B cell (primary cell): ENCODE results near the gene GHR. TPM values are rescaled to one million over a fixed set of nuclear protein-coding genes. Genes with fewer than 3 reads are reported as not detected.

Experiments used
- ATAC-seq: fragments of 200-7000 bp; cut with Tn5 transposase; one replicate; pipeline ENCODE4 v1.10.0; 2021; ENCODE audit warnings: low read depth, mild to moderate bottlenecking, moderate number of reproducible peaks, moderate library complexity
- CTCF ChIA-PET: fragments of 350-600 bp; sonication (Branson Sonifier 250); formaldehyde crosslinking; loops from one replicate; lab custom pipeline; 2021; ENCODE audit warnings: antibody characterized with exemption, inconsistent platforms; lab: Charles Lee
- POLR2A ChIA-PET: fragments of 350-600 bp; sonication (Branson Sonifier 250); formaldehyde crosslinking; loops from one replicate; lab custom pipeline; 2021; ENCODE audit warnings: antibody characterized with exemption; lab: Charles Lee
- DNase-seq: peaks from one replicate; pipeline ENCODE4 v3.0.0; 2013
- H2AFZ ChIP-seq: 2 replicates; pipeline ENCODE4 v1.6.1; 2012; ENCODE audit warnings: mild to moderate bottlenecking, low read depth, low read length; ENCODE audit not compliant: insufficient read depth, poor library complexity, severe bottlenecking
- H3K27ac ChIP-seq, 2 donors: 1 replicate in 1 of 2; 2 replicates in 1 of 2; pipeline ENCODE4 v1.5.1; 2012 to 2013; ENCODE audit warnings: low read length in 2 of 2, mild to moderate bottlenecking in 2 of 2, moderate library complexity in 1 of 2
- H3K27me3 ChIP-seq, 4 experiments: fragments of 200-600 bp in 1 of 4; sonication (generic) in 1 of 4; replicated peaks in 1 of 4; 1 replicate in 2 of 4; 2 replicates in 2 of 4; pipeline versions ENCODE4 v1.6.1 to v1.7.0; 2013 to 2016; ENCODE audit warnings: low read length in 3 of 4, mild to moderate bottlenecking in 2 of 4, mixed read lengths in 1 of 4, moderate library complexity in 1 of 4; ENCODE audit not compliant: insufficient read depth in 4 of 4, control insufficient read depth in 3 of 4; ENCODE audit errors: control extremely low read depth in 1 of 4
- H3K36me3 ChIP-seq, 2 experiments: replicated peaks in 1 of 2; 1 replicate in 1 of 2; 2 replicates in 1 of 2; pipeline versions ENCODE4 v1.6.1 to v1.7.1; 2013; ENCODE audit warnings: low read length in 1 of 2; ENCODE audit not compliant: insufficient read depth in 2 of 2, control insufficient read depth in 1 of 2; ENCODE audit errors: control extremely low read depth in 1 of 2, extremely low read depth in 1 of 2
- H3K4me1 ChIP-seq, 2 donors: fragments of 200-600 bp in 1 of 2; sonication (generic) in 1 of 2; 1 replicate in 1 of 2; 2 replicates in 1 of 2; pipeline versions ENCODE4 v1.5.1 to v1.6.1; 2013 to 2017; ENCODE audit warnings: low read length in 2 of 2; ENCODE audit not compliant: control insufficient read depth in 2 of 2, insufficient read depth in 2 of 2
- H3K4me2 ChIP-seq: replicated peaks from 2 replicates; pipeline ENCODE3; 2012; ENCODE audit warnings: mild to moderate bottlenecking, low read depth, low read length; ENCODE audit not compliant: poor library complexity, severe bottlenecking
- H3K4me3 ChIP-seq, 5 experiments: fragments of 200-600 bp in 1 of 5; sonication (generic) in 1 of 5; 1 replicate in 3 of 5; 2 replicates in 2 of 5; pipeline versions ENCODE4 v1.5.1 to v1.7.0; 2011 to 2016; ENCODE audit warnings: low read length in 4 of 5, mild to moderate bottlenecking in 4 of 5, low read depth in 2 of 5, control low read depth in 1 of 5, moderate library complexity in 1 of 5; ENCODE audit not compliant: insufficient read depth in 1 of 5; ENCODE audit errors: control extremely low read depth in 1 of 5, extremely low read depth in 1 of 5
- H3K79me2 ChIP-seq: fragments of 200-600 bp; sonication (generic); one replicate; pipeline ENCODE4 v1.6.0; 2016; ENCODE audit warnings: low read length; ENCODE audit not compliant: control insufficient read depth, insufficient read depth
- H3K9ac ChIP-seq: fragments of 200-600 bp; sonication (generic); 2 replicates; pipeline ENCODE4 v1.6.1; 2017; ENCODE audit warnings: mild to moderate bottlenecking, low read length, moderate library complexity
- H3K9me3 ChIP-seq, 3 donors: one replicate each; pipeline versions ENCODE4 v1.6.1 to v1.7.1; 2013; ENCODE audit warnings: low read length in 2 of 3; ENCODE audit not compliant: control insufficient read depth in 2 of 3, insufficient read depth in 1 of 3; ENCODE audit errors: control extremely low read depth in 1 of 3
- H4K20me1 ChIP-seq: 2 replicates; pipeline ENCODE4 v1.6.0; 2012; ENCODE audit warnings: mild to moderate bottlenecking, low read length; ENCODE audit not compliant: insufficient read depth, control insufficient read depth, poor library complexity, severe bottlenecking
- H3K27ac Mint-ChIP-seq: one replicate; pipeline ENCODE4 v1.8.0; 2021; ENCODE audit warnings: mixed read lengths
- H3K27me3 Mint-ChIP-seq: one replicate; pipeline ENCODE4 v1.8.0; 2021; ENCODE audit warnings: mixed read lengths
- H3K4me1 Mint-ChIP-seq: one replicate; pipeline ENCODE4 v1.8.0; 2021; ENCODE audit warnings: mixed read lengths
- H3K4me3 Mint-ChIP-seq: one replicate; pipeline ENCODE4 v1.8.0; 2021; ENCODE audit warnings: mixed read lengths
- H3K9me3 Mint-ChIP-seq: one replicate; pipeline ENCODE4 v1.8.0; 2022; ENCODE audit warnings: mixed read lengths; ENCODE audit not compliant: insufficient read depth
- CTCF ChIP-seq: fragments of 200-600 bp; IDR thresholded peaks from one replicate; pipeline ENCODE4 v1.8.0; 2022; ENCODE audit warnings: antibody characterized with exemption, mild to moderate bottlenecking
- EZH2 ChIP-seq: IDR thresholded peaks from 2 replicates; pipeline ENCODE4 v1.6.1; 2012; ENCODE audit warnings: borderline replicate concordance, low read depth, mild to moderate bottlenecking, moderate library complexity, low read length; ENCODE audit not compliant: insufficient read depth, poor library complexity, severe bottlenecking
- WGBS: methylation state at CpG from one replicate; pipeline ENCODE4 v1.1.5; 2013; ENCODE audit warnings: missing lambda C conversion rate; ENCODE audit not compliant: insufficient coverage; 5-methylcytosine and 5-hydroxymethylcytosine counted together
- intact Hi-C: fragments of 100-400 bp; cut with micrococcal nuclease; formaldehyde crosslinking; loops from one replicate; pipeline ENCODE4 v1.10.0; 2022
- polyA plus RNA-seq: library from polyadenylated mRNA; depleted of rRNA; stranded (reverse); fragments of >200 nt; gene quantifications from 2 replicates; pipeline ENCODE4 v1.2.3, GENCODE V29; 2012
- total RNA-seq, 2 donors: library from RNA; stranded (reverse); fragments of 120-200 nt in 1 of 2; gene quantifications; 1 replicate in 1 of 2; 2 replicates in 1 of 2; pipeline versions ENCODE4 v1.2.3 to v1.2.4, GENCODE V29; 2013 to 2022

The GHR gene
- total and polyA plus RNA-seq, 2 donors (not counting 1 experiment from before 2014, with no cell fraction given) = not detected

- intact Hi-C loops = no loop called here
- Histone ChIP-seq H3K27ac (no peak overlapping the region), H3K4me3 (no peak overlapping the region), H3K36me3 (no peaks in the 10 kb centered on the region), H3K9me3 (no peaks in the 10 kb centered on the region), H3K27me3 (no peaks in the 10 kb centered on the region), H3K79me2 (no peaks in the 10 kb centered on the region), H3K4me2 (no peak overlapping the region), H4K20me1 (no peaks in the 10 kb centered on the region), H2AFZ (no peak overlapping the region), H3K9ac (no peak overlapping the region), H3K4me1 (no peaks in the 10 kb centered on the region)
- no peak for TF ChIP-seq CTCF
- no peak for TF ChIP-seq EZH2
- Mint-ChIP-seq H3K9me3 (no peaks in the 10 kb centered on the region), H3K4me3 (no peak overlapping the region), H3K27ac (no peak overlapping the region), H3K4me1 (no peaks in the 10 kb centered on the region), H3K27me3 (no peaks in the 10 kb centered on the region)
- ChIA-PET POLR2A (no interaction called here), CTCF (no interaction called here)
- DNase-seq = no peak
- 100% methylated on average over 1 of the region's 3 CpGs for WGBS
- no peak for ATAC-seq
Measured at GRCh38 chr5:42745856-42746255, 322.6 kb downstream of the GHR start.

- Mint-ChIP-seq H3K4me3 (no peak overlapping the region), H3K27me3 (no peaks in the 10 kb centered on the region), H3K4me1 (no peaks in the 10 kb centered on the region), H3K9me3 (no peaks in the 10 kb centered on the region), H3K27ac (no peak overlapping the region)
- ATAC-seq (no peak), DNase-seq (no peak)
- TF ChIP-seq EZH2 (no peak), CTCF (no peak)
- H3K4me1 ChIP-seq = no peaks in the 10 kb centered on the region
- H4K20me1 ChIP-seq = no peaks in the 10 kb centered on the region
- no peaks in the 10 kb centered on the region for H3K9me3 ChIP-seq
- no peak overlapping the region for H3K4me3 ChIP-seq
- intact Hi-C loops = no loop called here
- no peak overlapping the region for H3K4me2 ChIP-seq
- peak overlapping the region; percentile 33 for H2AFZ ChIP-seq
- no peaks in the 10 kb centered on the region for H3K79me2 ChIP-seq
- no peaks in the 10 kb centered on the region for H3K27me3 ChIP-seq
- no peaks in the 10 kb centered on the region for H3K36me3 ChIP-seq
- POLR2A ChIA-PET = no interaction called here
- H3K27ac ChIP-seq = no peak overlapping the region
- CTCF ChIA-PET = interaction anchor here (0.7 kb wide), 1 partner anchor 77 kb away, joined by 3 read pairs; no protein-coding TSS in a partner anchor
- no peak overlapping the region for H3K9ac ChIP-seq
Measured at GRCh38 chr5:42749020-42749419, 325.8 kb downstream of the GHR start.
